GM18498 (cell line): ENCODE results near the gene NAPA.
A peak's percentile ranks its signal among the peaks of the same experiment; 100 is the strongest.

ENCODE experiments used
- ATAC-seq: cut with Tn5 transposase; IDR thresholded peaks from one replicate; pipeline ENCODE4 v1.9.1; 2021; ENCODE audit warnings: mild to moderate bottlenecking, moderate library complexity; ENCODE audit not compliant: unreplicated experiment

NAPA gene

DNA sequence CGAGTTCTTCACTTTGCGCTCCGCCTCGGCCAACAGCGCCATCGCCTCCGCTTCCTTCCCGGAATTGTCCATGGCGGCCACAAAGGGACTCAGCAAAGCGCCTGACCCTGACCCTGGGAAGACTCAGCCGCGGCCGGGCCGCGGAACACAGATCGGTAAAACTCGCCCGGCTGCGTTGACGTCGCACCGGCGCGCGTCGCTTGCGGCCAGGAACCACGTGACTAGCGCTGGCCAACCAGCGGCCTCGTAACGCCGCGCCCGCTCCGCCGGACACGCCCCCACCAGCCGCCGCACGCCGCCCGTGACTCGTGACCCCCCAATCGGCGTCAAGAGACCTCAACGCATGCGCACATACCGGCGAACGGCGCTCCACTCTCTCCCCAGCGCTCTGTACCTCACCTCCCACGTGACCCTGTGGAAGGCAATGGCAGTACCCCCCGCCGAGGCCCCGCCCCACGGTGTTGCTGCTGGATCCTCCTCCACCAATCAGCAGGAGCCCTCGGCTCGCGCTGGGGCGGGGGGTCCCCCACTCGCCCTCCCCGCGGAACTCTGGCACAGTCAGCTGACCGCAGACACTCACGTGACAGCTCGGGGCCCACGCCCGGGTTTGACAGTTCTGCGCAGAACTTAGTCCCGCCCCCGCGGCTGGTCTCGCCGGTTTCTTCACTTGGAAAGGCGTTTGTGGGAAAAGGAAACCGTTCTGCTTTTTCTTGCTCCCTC lies at the start of gene NAPA:
TSS of gene NAPA (minus strand) at position 195 of the 720 bp plus-strand sequence. CDS start at position 72, 123 bp downstream.
- peak; percentile 83 for ATAC-seq

DNA sequence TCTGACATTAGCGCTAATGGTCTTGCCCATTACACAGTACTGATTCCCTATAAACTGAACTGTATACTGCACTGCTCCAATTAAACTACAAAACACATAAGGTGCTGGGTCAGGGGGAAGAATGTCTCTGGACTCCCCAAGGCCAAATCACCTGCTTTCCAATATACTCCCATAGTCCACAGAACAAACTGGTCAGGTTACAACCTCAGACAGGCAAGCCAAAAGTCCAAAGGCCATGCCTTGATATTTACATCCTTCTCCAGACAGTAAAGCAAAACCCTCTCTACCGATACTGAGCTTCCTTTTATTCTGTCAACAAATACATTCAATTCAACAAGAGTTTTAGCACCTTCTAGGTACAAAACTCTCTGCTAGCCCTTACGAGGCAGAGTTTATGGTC lies 49.2 kb upstream of the NAPA start:
- no peak for ATAC-seq

DNA sequence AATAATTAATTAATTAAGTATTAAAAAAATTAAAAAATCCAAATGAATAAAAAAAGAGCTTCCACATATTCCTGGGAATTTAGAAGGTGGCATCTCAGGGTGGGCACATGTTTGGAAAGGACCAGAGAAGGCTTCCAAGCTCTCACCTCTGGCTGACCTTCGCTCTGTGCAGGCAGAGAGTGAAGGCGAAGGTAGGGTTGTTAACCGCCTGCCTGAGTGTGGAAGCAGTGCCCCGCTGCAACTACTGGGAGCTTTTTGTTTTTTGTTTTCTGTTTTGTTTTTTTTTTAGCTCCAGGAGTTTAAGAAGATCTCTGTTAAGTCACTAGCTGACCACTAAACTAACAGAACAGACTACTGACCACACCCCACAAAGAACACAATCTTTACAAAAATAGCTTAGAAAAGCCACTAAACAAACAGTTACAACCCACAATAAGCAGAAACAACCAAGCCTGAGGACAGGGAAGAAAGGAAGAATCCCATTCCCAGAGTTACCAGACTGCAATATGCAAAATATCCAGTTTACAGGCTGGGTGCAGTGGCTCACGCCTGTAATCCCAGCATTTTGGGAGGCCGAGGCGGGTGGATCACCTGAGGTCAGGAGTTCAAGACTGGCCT lies 46.7 kb upstream of the NAPA start:
- ATAC-seq, result no peak

DNA sequence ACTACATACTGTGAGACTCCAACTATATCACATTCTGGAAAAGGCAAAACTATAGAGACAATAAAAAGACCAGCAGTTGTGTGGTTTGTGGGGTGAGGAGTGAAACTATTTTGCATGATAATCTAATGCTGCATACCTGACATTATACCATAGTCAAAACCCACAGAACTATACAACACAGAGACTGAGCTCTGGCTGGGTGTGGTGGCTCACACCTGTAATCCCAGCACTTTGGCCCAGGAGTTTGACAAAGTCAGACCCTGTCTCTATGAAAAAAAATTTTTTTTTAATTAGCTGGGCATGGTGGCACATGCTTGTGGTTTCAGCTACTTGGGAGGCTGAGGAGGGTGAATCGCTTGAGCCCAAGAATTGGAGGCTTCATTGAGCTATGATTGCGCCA lies 46.1 kb upstream of the NAPA start:
- ATAC-seq, result no peak

DNA sequence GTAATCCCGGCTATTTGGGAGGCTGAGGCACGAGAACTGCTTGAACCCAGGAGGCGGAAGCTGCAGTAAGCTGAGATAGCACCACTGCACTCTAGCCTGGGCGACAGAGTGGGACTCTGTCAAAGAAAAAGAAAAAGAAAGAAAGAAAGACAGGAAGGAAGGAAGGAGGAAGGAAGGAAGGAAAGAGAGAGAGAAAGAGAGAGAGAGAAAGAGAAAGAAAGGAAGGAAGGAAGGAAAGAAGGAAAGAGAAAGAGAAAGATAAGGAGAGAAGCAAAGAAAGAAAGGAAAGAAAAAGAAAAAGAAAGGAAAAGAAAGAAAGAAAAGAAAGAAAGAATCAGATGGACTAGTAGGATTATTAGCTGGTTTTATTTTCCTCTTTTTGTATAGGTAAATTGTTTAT lies 35.3 kb upstream of the NAPA start:
- no peak for ATAC-seq

DNA sequence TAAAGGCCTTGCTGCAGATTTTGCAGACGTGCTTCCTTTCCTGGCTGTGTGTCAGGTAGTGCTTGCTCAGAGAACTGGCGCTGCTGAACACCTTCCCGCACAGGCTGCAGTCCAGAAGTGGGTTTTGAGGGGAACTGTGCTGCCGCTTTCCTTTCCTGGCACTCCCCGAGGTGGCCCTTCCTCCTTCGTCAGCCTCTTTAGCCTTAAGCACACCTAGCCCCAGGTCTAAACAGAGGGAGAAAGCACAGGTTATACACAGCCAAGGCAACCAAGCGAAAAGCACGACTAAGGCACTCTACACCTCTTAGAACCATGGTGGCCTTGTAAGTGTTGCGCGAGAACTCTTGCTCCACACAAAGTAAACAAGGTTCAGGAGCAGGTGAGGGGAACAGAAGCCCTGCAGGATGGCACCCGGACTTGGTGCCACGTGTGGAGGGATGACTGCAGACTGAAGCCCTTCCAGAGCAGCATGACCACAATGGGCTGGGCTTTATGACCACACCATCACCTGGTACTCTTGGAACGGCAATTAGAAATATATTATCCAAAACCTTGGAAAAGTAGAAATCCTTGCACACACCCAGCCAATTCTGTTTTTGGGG lies 34.5 kb upstream of the NAPA start:
- ATAC-seq, result no peak

DNA sequence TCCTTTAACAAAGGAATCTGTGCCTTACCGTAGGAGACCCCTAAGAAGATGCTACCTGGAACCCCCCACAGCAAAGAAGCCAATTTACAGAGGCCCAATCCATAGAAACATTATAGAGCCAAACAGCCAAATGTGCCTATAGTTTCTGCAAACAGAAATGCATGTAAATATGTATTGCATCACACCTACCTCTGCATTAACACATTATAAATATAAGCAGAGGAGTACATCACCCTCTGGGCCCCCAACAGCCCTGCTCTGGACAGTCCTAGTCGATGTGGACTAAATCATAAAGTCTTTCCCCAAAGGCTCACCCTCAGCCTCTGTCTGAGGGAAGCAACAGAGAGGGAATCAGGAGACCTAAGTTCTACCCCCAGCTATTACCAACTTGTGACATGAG lies 32.3 kb upstream of the NAPA start:
- no peak for ATAC-seq

DNA sequence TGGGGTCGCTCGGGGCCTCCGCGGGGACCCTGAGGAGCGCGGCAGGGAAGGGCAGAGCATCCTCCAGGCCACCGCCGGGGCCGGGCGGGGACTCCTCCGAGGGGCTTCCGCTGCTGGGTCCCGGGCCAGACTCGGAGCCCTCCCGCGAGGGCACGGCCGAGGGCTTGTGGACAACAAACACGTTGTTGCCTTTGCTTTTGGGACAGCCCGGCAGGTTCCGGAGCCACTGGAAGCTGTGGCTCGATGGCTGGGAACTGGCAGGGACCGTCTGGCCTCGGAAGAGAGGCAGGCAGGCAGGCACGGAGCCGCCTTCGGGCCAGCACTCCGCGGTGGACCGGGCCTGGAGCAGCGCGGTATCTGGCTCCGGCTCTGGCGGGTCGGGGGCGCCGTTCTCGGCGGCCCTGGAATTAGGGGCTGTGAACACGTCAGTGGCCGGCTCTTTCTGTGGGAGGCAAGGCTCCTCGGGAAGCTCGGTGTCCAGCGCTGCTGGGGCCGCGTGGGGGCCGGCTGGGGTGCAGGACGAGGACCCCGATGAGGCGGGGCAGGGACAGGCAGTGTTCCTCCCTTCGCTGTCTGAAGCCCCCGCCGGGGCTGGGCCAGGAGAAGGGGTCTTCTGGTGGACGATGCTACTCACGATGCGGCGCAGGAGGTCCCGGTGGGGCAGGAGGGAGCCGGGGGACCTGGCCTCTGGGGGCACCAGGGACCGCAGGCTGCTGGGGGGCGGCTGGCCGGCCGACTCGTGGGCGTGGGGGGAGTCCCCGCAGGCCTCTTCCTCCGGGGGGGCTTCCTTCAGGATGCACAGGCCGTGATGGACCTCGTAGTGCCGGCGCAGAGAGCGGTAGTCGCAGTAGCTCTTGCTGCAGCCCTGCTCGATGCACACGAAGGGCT lies 30.4 kb upstream of the NAPA start:
- no peak for ATAC-seq

DNA sequence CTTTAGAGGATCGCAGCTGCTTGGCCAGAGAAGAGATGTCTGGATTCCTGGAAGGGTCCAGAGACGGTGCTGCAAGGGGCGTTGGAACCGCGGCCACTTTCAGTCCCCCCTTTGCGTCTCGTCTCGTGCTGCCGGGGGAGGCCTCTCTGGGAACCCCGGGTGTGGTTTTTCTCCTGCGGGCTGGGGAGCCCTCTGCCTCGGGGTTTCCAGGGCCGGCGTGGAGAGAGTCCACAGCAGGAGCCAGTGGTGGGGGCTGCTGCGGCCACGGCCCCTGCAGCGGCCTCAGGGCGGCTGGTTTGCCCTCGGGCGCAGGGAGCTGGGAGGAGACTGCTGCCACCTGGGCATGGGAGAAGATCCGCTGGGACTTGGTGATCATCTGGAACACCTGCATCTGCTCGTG lies 29.6 kb upstream of the NAPA start:
- ATAC-seq, result no peak

DNA sequence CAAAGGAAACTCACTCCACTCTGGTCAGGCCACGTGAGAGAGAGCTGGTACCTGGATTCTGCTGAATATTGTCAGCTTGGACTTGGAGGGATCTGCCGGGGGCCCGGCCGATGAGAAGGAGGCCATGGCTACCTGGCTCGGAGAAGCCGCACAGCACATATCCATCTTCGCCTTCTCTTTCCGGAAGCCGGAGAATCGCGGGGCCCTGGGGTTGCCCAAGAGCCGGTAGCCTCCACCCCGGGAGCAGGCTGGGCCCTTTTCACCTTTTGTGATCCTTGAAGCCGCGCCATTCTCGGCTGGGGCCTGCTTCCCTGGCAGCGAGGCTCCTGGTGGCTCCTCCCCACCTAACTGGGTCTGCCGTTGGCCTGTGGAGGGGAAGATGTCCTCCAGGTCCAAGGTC lies 29.2 kb upstream of the NAPA start:
- no peak for ATAC-seq

DNA sequence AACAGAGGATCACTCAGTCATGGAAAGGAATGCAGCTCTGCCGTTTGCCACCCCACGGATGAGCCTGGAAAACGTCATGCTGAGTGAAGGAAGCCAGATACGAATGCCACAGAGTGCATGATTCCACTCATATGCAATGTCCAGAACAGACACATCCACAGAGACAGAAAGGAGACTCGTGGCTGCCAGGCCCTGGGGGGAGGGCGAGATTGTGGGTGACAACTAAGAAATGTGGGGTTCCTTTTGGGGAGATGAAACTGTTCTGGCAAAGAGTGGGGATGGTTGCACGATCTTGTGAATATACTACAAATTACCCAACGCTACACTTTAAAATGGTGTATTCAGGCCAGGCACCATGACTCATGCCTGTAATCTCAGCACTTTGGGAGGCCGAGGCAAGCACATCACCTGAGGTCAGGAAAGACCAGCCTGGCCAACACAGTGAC lies 27.2 kb upstream of the NAPA start:
- no peak for ATAC-seq

DNA sequence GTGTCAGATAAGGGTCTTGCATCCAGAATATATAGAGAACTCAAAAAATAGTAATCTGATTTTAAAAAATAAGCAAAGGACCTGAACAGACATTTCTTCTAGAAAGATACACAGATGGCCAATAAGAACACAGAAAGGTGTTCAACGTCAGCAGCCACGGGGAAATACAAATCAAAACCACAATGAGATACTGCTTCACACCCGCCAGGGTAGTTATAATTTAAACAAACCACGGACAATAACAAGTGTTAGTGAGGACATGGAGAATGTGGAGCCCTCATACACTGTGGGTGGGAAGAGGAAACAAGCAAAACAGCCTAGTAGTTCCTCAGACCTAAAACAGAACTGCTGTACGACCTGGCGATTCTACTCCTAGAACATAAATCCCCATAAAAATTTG lies 26.7 kb upstream of the NAPA start:
- no peak for ATAC-seq

DNA sequence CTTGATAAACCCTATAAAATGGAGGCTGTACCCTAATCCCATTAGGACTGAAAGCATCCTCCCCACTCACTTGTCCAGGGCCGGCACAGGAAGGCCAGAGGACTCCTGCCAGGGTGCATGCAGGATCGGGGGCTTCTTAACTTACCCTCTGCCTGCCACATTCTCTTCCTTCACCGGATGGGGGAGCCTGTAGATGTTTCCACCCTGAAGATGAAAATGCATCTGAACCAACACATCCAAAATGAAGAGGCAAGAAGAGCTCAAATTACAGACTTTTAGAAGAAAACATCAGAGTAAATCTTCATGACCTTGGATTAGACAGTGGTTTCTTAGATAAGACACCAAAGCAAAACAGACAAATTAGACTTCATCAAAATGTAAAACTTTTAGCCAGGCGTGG lies 25.9 kb upstream of the NAPA start:
- no peak for ATAC-seq

DNA sequence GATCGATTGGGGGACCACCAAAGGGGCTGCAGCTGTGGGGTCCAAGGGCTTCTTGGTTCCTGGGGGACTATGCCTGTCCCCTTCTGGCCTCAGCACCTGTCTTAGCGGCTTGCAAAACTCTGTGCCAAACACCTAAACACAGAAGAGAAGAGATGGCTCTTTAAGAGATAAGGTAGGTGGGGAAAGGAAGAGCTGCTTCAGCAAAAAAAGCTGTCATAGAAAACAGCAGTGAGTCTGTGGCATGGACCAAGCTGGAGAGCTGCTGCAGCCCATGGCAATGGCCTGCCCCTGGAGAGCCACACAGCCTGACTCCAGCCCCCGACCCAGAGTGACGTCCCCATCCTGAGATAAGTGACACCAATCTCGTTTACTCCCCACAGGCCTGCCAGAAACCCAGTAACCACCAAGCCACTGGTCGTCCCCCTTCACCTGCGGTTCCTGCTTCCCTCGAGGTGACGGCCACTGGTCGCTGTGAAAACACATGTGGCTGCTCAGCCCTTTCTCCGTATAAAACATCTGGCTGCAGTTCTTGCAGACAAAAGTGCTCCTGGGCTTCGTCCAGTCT lies 25.0 kb upstream of the NAPA start:
- no peak for ATAC-seq

DNA sequence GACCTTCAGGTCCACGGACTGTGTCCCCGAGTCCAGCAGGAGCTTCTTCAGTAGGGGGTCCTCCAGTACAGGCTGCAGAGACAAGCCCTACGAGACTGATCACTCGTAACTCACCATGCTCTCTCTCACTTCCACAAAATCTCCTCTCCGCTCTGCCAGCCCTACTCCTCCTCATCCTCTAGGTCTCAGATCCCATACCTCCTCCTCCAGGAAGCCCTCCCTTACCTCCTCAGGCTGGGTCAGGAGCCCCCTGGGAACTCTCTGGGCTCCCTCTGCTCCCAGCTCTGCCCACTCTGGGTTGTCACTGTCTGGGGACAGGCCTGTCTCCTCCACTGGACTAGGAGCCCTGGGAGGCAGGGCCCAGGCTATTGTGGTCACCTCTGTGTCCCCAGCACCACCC lies 23.9 kb upstream of the NAPA start:
- no peak for ATAC-seq

DNA sequence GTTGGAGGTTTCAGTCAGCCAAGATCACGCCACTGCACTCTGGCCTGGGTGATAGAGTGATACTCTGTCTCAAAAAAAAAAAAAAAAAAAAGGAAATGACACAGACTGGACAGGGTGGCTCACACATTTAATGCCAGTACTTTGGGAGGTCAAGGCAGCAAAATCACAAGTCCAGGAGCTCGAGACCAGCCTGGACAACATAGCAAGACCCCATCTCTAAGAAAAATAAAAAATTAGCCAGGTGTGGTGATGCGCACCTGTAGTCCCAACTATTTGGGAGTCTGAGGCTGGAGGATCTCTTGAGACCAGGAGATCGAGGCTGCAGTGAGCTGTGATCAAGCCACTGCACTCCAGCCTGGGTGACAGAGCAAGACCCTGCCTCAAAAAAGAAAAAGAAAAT lies 22.6 kb upstream of the NAPA start:
- ATAC-seq, result no peak

DNA sequence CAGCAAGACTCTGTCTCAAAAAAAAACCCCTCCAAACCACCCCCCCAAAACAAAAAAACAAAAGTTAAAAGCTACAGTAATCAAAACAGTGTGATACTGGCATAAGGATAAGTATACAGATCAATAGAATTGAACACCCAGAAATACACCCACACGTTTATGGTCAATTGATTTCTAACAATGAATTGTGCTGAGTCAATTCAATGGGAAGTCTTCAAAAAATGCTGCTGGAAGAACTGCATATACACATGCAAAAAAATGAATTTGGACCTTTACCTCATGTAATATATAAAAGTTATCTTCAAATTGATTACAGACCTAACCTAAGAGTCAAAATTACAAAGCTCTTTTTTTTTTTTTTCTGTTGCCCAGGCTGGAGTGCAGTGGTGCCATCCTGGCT lies 19.8 kb upstream of the NAPA start:
- no peak for ATAC-seq

DNA sequence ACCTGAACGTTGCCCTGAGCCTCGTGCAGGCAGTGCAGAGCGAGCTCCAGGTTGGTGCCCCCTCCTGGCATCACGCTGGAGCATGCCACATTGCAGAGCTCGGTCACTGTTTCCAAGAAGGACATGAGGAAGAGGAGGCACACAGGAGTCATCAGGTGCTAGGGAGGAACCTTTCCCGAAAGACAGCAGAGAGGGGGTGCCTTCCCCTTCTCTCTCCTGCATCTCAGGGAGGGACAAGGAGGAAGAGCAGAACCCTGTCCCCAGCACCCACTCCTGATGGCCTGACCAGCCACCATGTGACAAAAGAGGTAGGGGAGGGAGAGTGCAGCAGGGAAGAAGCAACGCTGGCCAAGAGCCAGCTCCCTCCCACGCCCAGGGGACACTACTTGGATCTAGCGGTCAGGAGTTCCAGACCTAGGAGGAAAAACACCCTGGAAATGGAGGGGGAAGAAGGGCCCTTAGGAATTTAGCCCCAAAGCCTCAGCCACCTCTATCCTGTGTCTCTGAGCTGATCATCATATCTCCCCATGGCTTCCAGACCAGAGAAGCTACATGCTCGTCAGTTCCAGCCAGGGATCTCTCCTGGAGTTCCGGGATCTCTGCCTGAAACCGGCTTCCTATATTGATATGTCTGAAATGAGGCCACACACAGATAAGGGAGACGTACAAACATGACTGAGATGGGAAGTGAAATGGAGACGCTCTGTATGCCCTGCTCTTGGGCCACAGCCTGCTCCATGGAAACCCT lies 17.0 kb upstream of the NAPA start:
- no peak for ATAC-seq

DNA sequence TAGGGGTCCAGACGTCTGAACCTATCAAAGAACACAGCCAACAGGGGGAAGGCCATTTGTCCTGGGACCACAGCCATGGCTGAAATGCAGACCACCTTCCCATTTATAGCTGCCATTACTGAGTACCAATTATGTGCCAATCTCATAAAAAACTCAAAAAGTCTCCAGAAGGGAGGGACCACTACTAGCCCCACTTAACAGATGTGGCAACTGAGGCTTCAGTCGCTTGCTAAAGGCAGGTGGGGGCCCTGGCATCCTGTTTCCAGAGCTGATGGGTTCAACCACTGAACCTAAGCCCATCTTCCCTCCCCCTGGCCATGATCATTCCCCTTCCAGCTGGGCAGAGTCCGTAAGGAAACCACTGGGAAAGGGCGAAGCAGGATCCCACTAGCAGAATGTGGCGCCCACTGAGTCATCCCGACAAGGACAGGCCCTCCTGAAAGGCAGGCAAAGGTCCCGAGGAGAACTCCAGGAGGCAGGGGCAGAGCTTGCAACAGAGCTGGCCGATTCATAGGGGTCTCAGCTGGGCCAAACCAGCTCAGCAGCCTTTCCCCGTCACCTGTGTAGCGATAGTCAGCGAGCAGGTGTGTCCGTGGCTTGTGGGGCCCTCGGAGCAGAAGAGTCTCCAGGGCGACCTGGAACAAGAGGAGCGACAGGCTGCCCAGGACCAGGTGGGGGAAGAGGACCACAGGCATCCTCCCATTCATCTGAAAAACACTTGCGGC lies 14.3 kb upstream of the NAPA start:
- ATAC-seq, result no peak

DNA sequence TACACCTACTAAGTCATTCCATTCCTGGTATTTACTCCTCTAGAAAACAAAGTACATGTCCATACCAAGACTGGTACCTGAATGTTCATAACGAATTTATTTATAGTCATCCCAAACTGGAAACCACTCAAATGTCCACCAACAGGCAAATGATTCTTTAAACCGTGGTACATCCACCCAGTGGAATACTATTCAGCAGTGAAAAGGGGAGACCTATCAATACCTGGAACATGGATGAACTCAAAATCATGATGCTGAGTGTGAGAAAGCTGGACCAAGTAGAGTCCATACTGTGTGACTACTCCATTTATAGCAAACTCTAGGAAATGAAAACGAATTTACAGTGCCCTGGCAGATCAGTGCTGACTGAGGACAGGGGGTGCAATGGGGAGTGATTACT lies 11.9 kb upstream of the NAPA start:
- ATAC-seq, result no peak
